ENCODE results near the gene IFNK. TPM values are rescaled to one million over a fixed set of nuclear protein-coding genes. Genes with fewer than 3 reads are reported as not detected.
A peak's percentile ranks its signal among the peaks of the same experiment; 100 is the strongest.

The IFNK gene
- total RNA-seq, 5 donors from 2014 or later (not counting 1 experiment from before 2014, with no cell fraction given), result not detected

DNA sequence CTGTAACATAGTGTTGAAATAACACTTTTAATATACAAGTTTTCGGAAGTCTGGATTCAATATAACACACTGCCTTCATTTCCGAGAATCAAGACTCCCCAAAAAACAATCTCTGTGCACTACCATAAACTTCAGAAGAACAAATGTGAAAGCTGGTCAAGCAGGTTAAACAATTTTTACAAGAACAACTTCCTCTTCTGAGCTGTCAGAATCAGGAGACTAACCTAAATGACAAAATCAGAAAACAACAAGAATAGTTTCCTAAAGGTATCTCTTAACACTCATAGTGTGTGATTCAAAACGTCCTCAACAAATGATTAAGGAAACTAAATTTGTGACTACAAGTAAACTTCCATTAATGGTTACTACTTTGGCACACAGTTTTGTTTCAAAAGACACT, 37.6 kb downstream of the IFNK start:
- ATAC-seq (replicated peaks in 1 of 4) (no peak), DNase-seq (no peak)
- H3K4me3 ChIP-seq (ENCODE audit: control insufficient read depth in 1 of 2, extremely low read depth in 1 of 2, low read length in 1 of 2), result no peak overlapping the region
- no peak overlapping the region for H3K27ac ChIP-seq (ENCODE audit: low read length)
- peaks cover 0 to 24% of the 10 kb centered on the region in 2 experiments for H3K4me1 ChIP-seq (ENCODE audit: control insufficient read depth in 1 of 2, extremely low read depth in 1 of 2, insufficient read depth in 2 of 2, low read length in 2 of 2)
- H3K27me3 Mint-ChIP-seq, result no peaks in the 10 kb centered on the region
- no peaks in the 10 kb centered on the region for H3K27me3 ChIP-seq (replicated peaks in 1 of 2; ENCODE audit: control insufficient read depth in 2 of 2, extremely low read depth in 1 of 2, insufficient read depth in 2 of 2, low read length in 1 of 2)
- H3K4me1 Mint-ChIP-seq, result peaks cover 18 to 25% (median 20%) of the 10 kb centered on the region in 3 donors
- WGBS (ENCODE audit: insufficient coverage), result 100% methylated on average over 1 of the region's 3 CpGs
- no peak overlapping the region for H3K27ac Mint-ChIP-seq
- peaks cover 4 to 29% of the 10 kb centered on the region in 2 donors for H3K36me3 ChIP-seq (ENCODE audit: control insufficient read depth in 2 of 2, extremely low read depth in 1 of 2, insufficient read depth in 1 of 2, low read length in 1 of 2)
- no peak overlapping the region for H3K4me3 Mint-ChIP-seq
- H3K36me3 Mint-ChIP-seq, result peaks cover 39% of the 10 kb centered on the region
- no peaks in the 10 kb centered on the region for H3K9me3 ChIP-seq
- ChIA-PET POLR2A (interaction anchor here in 1 of 2 donors (0.6 kb wide), 1 partner anchor 12 kb away, joined by 3 read pairs; no protein-coding TSS in a partner anchor), CTCF (no interaction called here)
- H3K9me3 Mint-ChIP-seq, result no peaks in the 10 kb centered on the region

DNA sequence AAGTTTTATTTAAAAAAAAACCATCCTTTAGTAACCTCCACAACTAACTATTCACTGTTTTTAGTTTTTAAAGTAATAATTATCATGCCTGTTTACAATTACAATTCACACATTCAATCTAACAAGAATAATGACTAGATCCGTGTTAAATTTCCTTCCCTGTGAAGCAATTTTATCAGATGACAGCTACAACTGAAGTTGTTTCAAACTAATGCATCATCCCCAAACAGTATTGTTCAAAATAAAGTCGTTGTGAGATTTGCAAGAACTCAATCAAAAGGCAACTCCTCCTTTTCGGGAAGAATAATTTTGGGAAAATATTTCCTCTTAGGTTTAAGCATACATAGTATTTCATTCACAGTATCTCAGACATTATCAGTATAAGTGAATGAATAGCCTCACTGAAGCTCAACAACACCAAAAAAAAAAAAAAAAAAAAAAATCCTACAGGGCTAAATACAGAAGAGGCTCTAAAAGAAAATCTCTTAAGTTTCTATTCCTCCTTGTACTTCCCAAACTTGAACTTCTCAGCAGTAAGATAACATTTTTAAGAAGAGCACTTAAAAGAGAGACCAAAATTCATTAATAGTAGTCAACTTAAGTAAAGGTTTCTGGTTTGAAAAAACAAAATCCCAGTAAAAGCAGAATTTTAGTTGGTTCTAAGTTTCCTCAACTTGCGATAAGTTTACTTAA, 39.8 kb downstream of the IFNK start:
- Histone ChIP-seq H3K27ac (ENCODE audit: low read length) (no peak overlapping the region), H3K36me3 (ENCODE audit: control insufficient read depth in 2 of 2, extremely low read depth in 1 of 2, insufficient read depth in 1 of 2, low read length in 1 of 2) (peaks cover 4 to 20% of the 10 kb centered on the region in 2 donors), H3K27me3 (replicated peaks in 1 of 2; ENCODE audit: control insufficient read depth in 2 of 2, extremely low read depth in 1 of 2, insufficient read depth in 2 of 2, low read length in 1 of 2) (no peaks in the 10 kb centered on the region), H3K4me3 (ENCODE audit: control insufficient read depth in 1 of 2, extremely low read depth in 1 of 2, low read length in 1 of 2) (no peak overlapping the region), H3K9me3 (no peaks in the 10 kb centered on the region), H3K4me1 (ENCODE audit: control insufficient read depth in 1 of 2, extremely low read depth in 1 of 2, insufficient read depth in 2 of 2, low read length in 2 of 2) (peaks cover 0 to 24% of the 10 kb centered on the region in 2 experiments)
- H3K27ac Mint-ChIP-seq, result peak overlapping the region; percentile 76 to 86
- CTCF ChIA-PET, result interaction anchor here in 1 of 2 donors (0.6 to 0.7 kb wide), 2 partner anchors 256 to 419 kb away, joined by 3 to 4 read pairs; no protein-coding TSS in a partner anchor
- H3K36me3 Mint-ChIP-seq, result peaks cover 43% of the 10 kb centered on the region
- DNase-seq (no peak), ATAC-seq (replicated peaks in 1 of 4) (no peak)
- no peaks in the 10 kb centered on the region for H3K9me3 Mint-ChIP-seq
- peaks cover 28 to 34% (median 29%) of the 10 kb centered on the region in 3 donors for H3K4me1 Mint-ChIP-seq
- peak overlapping the region in 1 of 3 donors; percentile 44 for H3K4me3 Mint-ChIP-seq
- POLR2A ChIA-PET, result interaction anchor here (0.6 to 1.0 kb wide), 3 partner anchors 37 to 702 kb away, joined by 3 to 6 read pairs (median 4); no protein-coding TSS in a partner anchor
- no peaks in the 10 kb centered on the region for H3K27me3 Mint-ChIP-seq
- 100% methylated on average over 1 of the region's 4 CpGs for WGBS (ENCODE audit: insufficient coverage)

DNA sequence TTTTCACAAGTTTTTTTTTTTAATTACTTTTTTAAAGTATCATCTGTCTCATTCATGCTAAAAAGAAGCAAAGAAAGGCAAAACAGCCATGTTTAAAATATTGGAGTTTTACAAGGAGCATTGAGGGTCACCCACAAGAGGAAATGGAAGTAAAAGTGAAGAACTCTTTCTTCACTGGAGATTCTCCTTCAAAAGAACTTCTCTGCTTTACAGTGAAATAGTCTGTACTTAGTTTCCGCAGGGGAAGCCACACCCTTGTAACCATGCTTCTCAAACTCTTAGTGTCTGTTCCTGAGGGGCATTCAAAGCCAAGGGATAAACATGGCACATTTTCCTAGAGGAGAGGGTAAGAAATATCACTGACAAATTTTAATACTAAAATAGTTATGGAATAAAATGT, 40.6 kb downstream of the IFNK start:
- Mint-ChIP-seq H3K27me3 (no peaks in the 10 kb centered on the region), H3K4me1 (peaks cover 28 to 34% (median 29%) of the 10 kb centered on the region in 3 donors), H3K4me3 (peak overlapping the region in 1 of 3 donors; percentile 44), H3K36me3 (peaks cover 41% of the 10 kb centered on the region), H3K9me3 (no peaks in the 10 kb centered on the region), H3K27ac (peak overlapping the region; percentile 81 to 86)
- Histone ChIP-seq H3K27ac (ENCODE audit: low read length) (no peak overlapping the region), H3K4me1 (ENCODE audit: control insufficient read depth in 1 of 2, extremely low read depth in 1 of 2, insufficient read depth in 2 of 2, low read length in 2 of 2) (peaks cover 0 to 24% of the 10 kb centered on the region in 2 experiments), H3K36me3 (ENCODE audit: control insufficient read depth in 2 of 2, extremely low read depth in 1 of 2, insufficient read depth in 1 of 2, low read length in 1 of 2) (peaks cover 4 to 20% of the 10 kb centered on the region in 2 donors), H3K9me3 (no peaks in the 10 kb centered on the region), H3K27me3 (replicated peaks in 1 of 2; ENCODE audit: control insufficient read depth in 2 of 2, extremely low read depth in 1 of 2, insufficient read depth in 2 of 2, low read length in 1 of 2) (no peaks in the 10 kb centered on the region), H3K4me3 (ENCODE audit: control insufficient read depth in 1 of 2, extremely low read depth in 1 of 2, low read length in 1 of 2) (no peak overlapping the region)
- DNase-seq (no peak), ATAC-seq (replicated peaks in 1 of 4) (peak in 3 of 4 experiments; percentile 44 to 81 (median 67))
- POLR2A ChIA-PET, result no interaction called here
- CTCF ChIA-PET, result interaction anchor here in 1 of 2 donors (0.7 kb wide), 1 partner anchor 257 kb away, joined by 4 read pairs; no protein-coding TSS in a partner anchor
- WGBS (ENCODE audit: insufficient coverage), result no CpG with 5 or more reads among the region's 1 CpG

DNA sequence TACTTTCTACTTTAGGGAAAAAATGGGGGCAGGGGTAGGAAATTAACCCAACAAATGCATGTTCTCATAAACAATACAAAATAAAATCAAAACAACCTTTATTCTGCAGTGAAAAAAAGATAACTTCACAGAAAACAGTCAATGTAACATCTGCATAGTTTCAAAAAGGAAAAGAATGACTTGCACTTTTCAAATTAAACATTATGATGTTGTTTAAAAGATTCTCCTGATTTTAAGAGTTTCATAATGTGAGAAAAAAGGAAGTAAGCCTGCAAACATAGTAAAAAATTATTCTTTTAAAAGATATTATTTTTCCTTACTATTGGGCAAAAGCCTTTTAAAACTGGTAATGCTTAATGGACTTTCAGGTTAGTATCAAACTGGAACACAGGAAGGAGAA, 41.6 kb downstream of the IFNK start:
- Mint-ChIP-seq H3K4me1 (peaks cover 31 to 38% (median 33%) of the 10 kb centered on the region in 3 donors), H3K36me3 (peaks cover 39% of the 10 kb centered on the region), H3K9me3 (no peaks in the 10 kb centered on the region), H3K27ac (no peak overlapping the region), H3K4me3 (no peak overlapping the region), H3K27me3 (no peaks in the 10 kb centered on the region)
- ChIA-PET POLR2A (no interaction called here), CTCF (interaction anchor here in 1 of 2 donors (0.7 kb wide), 1 partner anchor 145 kb away, joined by 3 read pairs; no protein-coding TSS in a partner anchor)
- H3K4me1 ChIP-seq (ENCODE audit: control insufficient read depth in 1 of 2, extremely low read depth in 1 of 2, insufficient read depth in 2 of 2, low read length in 2 of 2), result peaks cover 0 to 24% of the 10 kb centered on the region in 2 experiments
- no peaks in the 10 kb centered on the region for H3K9me3 ChIP-seq
- H3K36me3 ChIP-seq (ENCODE audit: control insufficient read depth in 2 of 2, extremely low read depth in 1 of 2, insufficient read depth in 1 of 2, low read length in 1 of 2), result peaks cover 0 to 13% of the 10 kb centered on the region in 2 donors
- H3K4me3 ChIP-seq (ENCODE audit: control insufficient read depth in 1 of 2, extremely low read depth in 1 of 2, low read length in 1 of 2), result no peak overlapping the region
- no peak for DNase-seq
- no peak overlapping the region for H3K27ac ChIP-seq (ENCODE audit: low read length)
- no peak for ATAC-seq (replicated peaks in 1 of 4)
- no peaks in the 10 kb centered on the region for H3K27me3 ChIP-seq (replicated peaks in 1 of 2; ENCODE audit: control insufficient read depth in 2 of 2, extremely low read depth in 1 of 2, insufficient read depth in 2 of 2, low read length in 1 of 2)

DNA sequence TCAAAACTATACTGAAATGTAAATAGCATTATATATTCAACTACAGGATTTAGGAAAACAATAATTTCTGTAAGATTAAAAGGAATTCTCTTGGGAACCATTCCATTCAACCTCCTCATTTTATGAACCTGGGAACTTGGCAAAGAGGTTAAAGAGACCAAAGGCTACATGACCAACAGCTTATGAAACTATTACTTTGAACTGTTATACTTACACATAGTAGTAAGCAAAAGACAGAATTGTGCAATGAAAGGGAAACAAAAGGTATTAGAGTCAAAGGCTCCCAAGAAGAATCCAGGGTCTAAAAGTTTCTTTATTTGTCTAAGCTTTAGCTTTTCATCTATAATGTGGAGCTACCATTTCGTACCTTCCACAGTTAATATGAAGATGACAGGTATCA, 42.0 kb downstream of the IFNK start:
- H3K4me1 ChIP-seq (ENCODE audit: control insufficient read depth in 1 of 2, extremely low read depth in 1 of 2, insufficient read depth in 2 of 2, low read length in 2 of 2), result peaks cover 0 to 24% of the 10 kb centered on the region in 2 experiments
- CTCF ChIA-PET, result no interaction called here
- no peaks in the 10 kb centered on the region for H3K9me3 Mint-ChIP-seq
- H3K27me3 Mint-ChIP-seq, result no peaks in the 10 kb centered on the region
- DNase-seq (no peak), ATAC-seq (replicated peaks in 1 of 4) (no peak)
- no CpG with 5 or more reads among the region's 1 CpG for WGBS (ENCODE audit: insufficient coverage)
- peaks cover 35 to 42% (median 37%) of the 10 kb centered on the region in 3 donors for H3K4me1 Mint-ChIP-seq
- H3K4me3 ChIP-seq (ENCODE audit: control insufficient read depth in 1 of 2, extremely low read depth in 1 of 2, low read length in 1 of 2), result no peak overlapping the region
- H3K36me3 Mint-ChIP-seq, result peaks cover 36% of the 10 kb centered on the region
- H3K27ac ChIP-seq (ENCODE audit: low read length), result no peak overlapping the region
- POLR2A ChIA-PET, result no interaction called here
- H3K4me3 Mint-ChIP-seq, result no peak overlapping the region
- no peak overlapping the region for H3K27ac Mint-ChIP-seq
- no peaks in the 10 kb centered on the region for H3K27me3 ChIP-seq (replicated peaks in 1 of 2; ENCODE audit: control insufficient read depth in 2 of 2, extremely low read depth in 1 of 2, insufficient read depth in 2 of 2, low read length in 1 of 2)
- H3K9me3 ChIP-seq, result no peaks in the 10 kb centered on the region
- peaks cover 0 to 10% of the 10 kb centered on the region in 2 donors for H3K36me3 ChIP-seq (ENCODE audit: control insufficient read depth in 2 of 2, extremely low read depth in 1 of 2, insufficient read depth in 1 of 2, low read length in 1 of 2)

DNA sequence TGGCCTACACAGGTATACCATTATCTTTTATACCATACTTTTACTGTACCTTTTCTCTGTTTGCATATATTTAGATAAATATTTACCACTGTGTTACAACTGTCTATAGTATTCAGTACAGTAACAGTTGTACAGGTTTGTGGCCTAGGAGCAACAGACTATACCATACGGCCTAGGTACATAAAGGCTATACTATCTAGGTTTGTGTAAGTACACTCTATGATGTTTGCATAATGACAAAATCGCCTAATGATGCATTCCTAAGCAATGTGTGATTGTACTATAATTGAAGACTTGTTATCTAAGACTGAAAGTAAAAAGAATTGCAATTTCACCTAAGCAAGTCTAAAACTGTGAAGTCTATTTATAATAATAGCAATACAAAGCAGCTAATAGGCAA, 45.3 kb downstream of the IFNK start:
- H3K27ac Mint-ChIP-seq, result no peak overlapping the region
- no peak overlapping the region for H3K27ac ChIP-seq (ENCODE audit: low read length)
- no peak overlapping the region for H3K4me3 Mint-ChIP-seq
- H3K36me3 Mint-ChIP-seq, result peaks cover 23% of the 10 kb centered on the region
- H3K4me1 ChIP-seq (ENCODE audit: control insufficient read depth in 1 of 2, extremely low read depth in 1 of 2, insufficient read depth in 2 of 2, low read length in 2 of 2), result peaks cover 13 to 22% of the 10 kb centered on the region in 2 experiments
- no peaks in the 10 kb centered on the region for H3K9me3 ChIP-seq
- peaks cover 48 to 58% (median 56%) of the 10 kb centered on the region in 3 donors for H3K4me1 Mint-ChIP-seq
- H3K27me3 Mint-ChIP-seq, result no peaks in the 10 kb centered on the region
- no peak overlapping the region for H3K4me3 ChIP-seq (ENCODE audit: control insufficient read depth in 1 of 2, extremely low read depth in 1 of 2, low read length in 1 of 2)
- no peaks in the 10 kb centered on the region for H3K9me3 Mint-ChIP-seq
- ChIA-PET CTCF (interaction anchor here (0.8 to 1.0 kb wide), 2 partner anchors 11 to 12 kb away, joined by 5 read pairs; no protein-coding TSS in a partner anchor), POLR2A (interaction anchor here in 1 of 2 donors (0.8 kb wide), 1 partner anchor 9 kb away, joined by 4 read pairs; no protein-coding TSS in a partner anchor)
- no peak for ATAC-seq (replicated peaks in 1 of 4)
- WGBS (ENCODE audit: insufficient coverage), result no CpG with 5 or more reads among the region's 2 CpGs
- no peak for DNase-seq
- peaks cover 0 to 3% of the 10 kb centered on the region in 2 donors for H3K36me3 ChIP-seq (ENCODE audit: control insufficient read depth in 2 of 2, extremely low read depth in 1 of 2, insufficient read depth in 1 of 2, low read length in 1 of 2)
- H3K27me3 ChIP-seq (replicated peaks in 1 of 2; ENCODE audit: control insufficient read depth in 2 of 2, extremely low read depth in 1 of 2, insufficient read depth in 2 of 2, low read length in 1 of 2), result no peaks in the 10 kb centered on the region

All from T-cell (primary cell).